ENCODE measurements around the gene ACSBG1. TPM values are rescaled to one million over a fixed set of nuclear protein-coding genes. Genes with fewer than 3 reads are reported as not detected.

The ACSBG1 gene
- total and polyA plus RNA-seq, 4 donors, result 0.47 to 7.9 (median 2.5) TPM

GRCh38 chr15:78179286-78179840 lies 55.0 kb downstream of the ACSBG1 start:
- 89 to 92% methylated on average over 12 of the region's 12 CpGs for WGBS, 2 donors
- TF ChIP-seq CTCF (IDR thresholded peaks at IDR 0.05; ENCODE audit: control extremely low read depth, extremely low read depth), result no peak
- Histone ChIP-seq H3K36me3 (ENCODE audit: control insufficient read depth in 4 of 4, insufficient read depth in 4 of 4, low read length in 4 of 4) (no peaks in the 10 kb centered on the region), H3K9ac (ENCODE audit: insufficient read depth in 1 of 2, low read length in 2 of 2) (no peak overlapping the region), H3K9me3 (ENCODE audit: control insufficient read depth in 4 of 4, insufficient read depth in 3 of 4, low read length in 3 of 4) (no peaks in the 10 kb centered on the region), H3K27me3 (ENCODE audit: control insufficient read depth in 3 of 3, insufficient read depth in 3 of 3, low read length in 2 of 3) (no peaks in the 10 kb centered on the region), H3K4me3 (no peak overlapping the region), H3K27ac (ENCODE audit: low read depth in 1 of 2, low read length in 1 of 2) (no peak overlapping the region), H3K4me1 (ENCODE audit: control insufficient read depth in 5 of 5, insufficient read depth in 5 of 5, low read length in 5 of 5) (no peaks in the 10 kb centered on the region)
- ATAC-seq (ENCODE audit: insufficient read depth, low FRiP score), result no peak
- DNase-seq, result no peak

- Histone ChIP-seq H3K27ac (ENCODE audit: low read depth in 1 of 2, low read length in 1 of 2) (no peak overlapping the region), H3K4me3 (no peak overlapping the region), H3K9ac (ENCODE audit: insufficient read depth in 1 of 2, low read length in 2 of 2) (no peak overlapping the region), H3K27me3 (ENCODE audit: control insufficient read depth in 3 of 3, insufficient read depth in 3 of 3, low read length in 2 of 3) (no peaks in the 10 kb centered on the region), H3K4me1 (ENCODE audit: control insufficient read depth in 5 of 5, insufficient read depth in 5 of 5, low read length in 5 of 5) (no peaks in the 10 kb centered on the region), H3K36me3 (ENCODE audit: control insufficient read depth in 4 of 4, insufficient read depth in 4 of 4, low read length in 4 of 4) (no peaks in the 10 kb centered on the region), H3K9me3 (ENCODE audit: control insufficient read depth in 4 of 4, insufficient read depth in 3 of 4, low read length in 3 of 4) (no peaks in the 10 kb centered on the region)
- DNase-seq (peak in 1 of 3 donors; percentile 2), ATAC-seq (ENCODE audit: insufficient read depth, low FRiP score) (no peak)
- no peak for TF ChIP-seq CTCF (IDR thresholded peaks at IDR 0.05; ENCODE audit: control extremely low read depth, extremely low read depth)
- WGBS, 2 donors, result 84 to 89% methylated on average over 6 of the region's 6 CpGs
These were observed 56.3 kb downstream of the ACSBG1 start for GRCh38 chr15:78178064-78178463.

GRCh38 chr15:78177447-78177873 lies 56.9 kb downstream of the ACSBG1 start:
- H3K27ac ChIP-seq (ENCODE audit: low read depth in 1 of 2, low read length in 1 of 2), result no peak overlapping the region
- no peak overlapping the region for H3K4me3 ChIP-seq
- DNase-seq (peak; percentile 1 to 31 (median 14)), ATAC-seq (ENCODE audit: insufficient read depth, low FRiP score) (no peak)
- TF ChIP-seq CTCF (IDR thresholded peaks at IDR 0.05; ENCODE audit: control extremely low read depth, extremely low read depth), result no peak
- 37 to 42% methylated on average over 12 of the region's 12 CpGs for WGBS, 2 donors
- no peaks in the 10 kb centered on the region for H3K27me3 ChIP-seq (ENCODE audit: control insufficient read depth in 3 of 3, insufficient read depth in 3 of 3, low read length in 2 of 3)
- peaks cover 0 to 4% (median under 1%) of the 10 kb centered on the region in 4 donors for H3K36me3 ChIP-seq (ENCODE audit: control insufficient read depth in 4 of 4, insufficient read depth in 4 of 4, low read length in 4 of 4)
- no peak overlapping the region for H3K9ac ChIP-seq (ENCODE audit: insufficient read depth in 1 of 2, low read length in 2 of 2)
- no peaks in the 10 kb centered on the region for H3K9me3 ChIP-seq (ENCODE audit: control insufficient read depth in 4 of 4, insufficient read depth in 3 of 4, low read length in 3 of 4)
- H3K4me1 ChIP-seq (ENCODE audit: control insufficient read depth in 5 of 5, insufficient read depth in 5 of 5, low read length in 5 of 5), result no peaks in the 10 kb centered on the region

- DNase-seq (no peak), ATAC-seq (ENCODE audit: insufficient read depth, low FRiP score) (no peak)
These were observed 59.0 kb downstream of the ACSBG1 start for GRCh38 chr15:78175330-78175729.

More at GRCh38 chr15:78175330-78175729, 59.0 kb downstream of the ACSBG1 start:
- Histone ChIP-seq H3K4me1 (ENCODE audit: control insufficient read depth in 5 of 5, insufficient read depth in 5 of 5, low read length in 5 of 5) (peaks cover 0 to 1% (median 0%) of the 10 kb centered on the region in 5 donors), H3K27me3 (ENCODE audit: control insufficient read depth in 3 of 3, insufficient read depth in 3 of 3, low read length in 2 of 3) (no peaks in the 10 kb centered on the region), H3K9me3 (ENCODE audit: control insufficient read depth in 4 of 4, insufficient read depth in 3 of 4, low read length in 3 of 4) (peaks cover 0 to 2% (median 0%) of the 10 kb centered on the region in 4 donors), H3K36me3 (ENCODE audit: control insufficient read depth in 4 of 4, insufficient read depth in 4 of 4, low read length in 4 of 4) (peaks cover 10 to 19% (median 17%) of the 10 kb centered on the region in 4 donors), H3K4me3 (no peak overlapping the region), H3K27ac (ENCODE audit: low read depth in 1 of 2, low read length in 1 of 2) (no peak overlapping the region), H3K9ac (ENCODE audit: insufficient read depth in 1 of 2, low read length in 2 of 2) (no peak overlapping the region)
- TF ChIP-seq CTCF (IDR thresholded peaks at IDR 0.05; ENCODE audit: control extremely low read depth, extremely low read depth), result no peak
- 20 to 88% methylated on average over 2 of the region's 2 CpGs for WGBS, 2 donors

Measured in lung (tissue), 12 donors.